Karpas-422 (cell line): ENCODE data around the gene TOR1AIP1. TPM values are rescaled to one million over a fixed set of nuclear protein-coding genes. Genes with fewer than 3 reads are reported as not detected.

Experiments used
- DNase-seq: peaks from one replicate; pipeline ENCODE4 v3.0.0-alpha.2; 2015
- H2AFZ ChIP-seq: fragments of 200-600 bp; sonication (generic); 2 replicates; pipeline ENCODE4 v1.6.1; 2014; ENCODE audit warnings: antibody characterized with exemption, low read length, mixed read lengths
- H3K27ac ChIP-seq: fragments of 200-600 bp; sonication (generic); 2 replicates; pipeline ENCODE4 v1.5.1; 2014; ENCODE audit warnings: mild to moderate bottlenecking, low read length, moderate library complexity
- H3K27me3 ChIP-seq: fragments of 200-600 bp; sonication (generic); 2 replicates; pipeline ENCODE4 v1.6.1; 2014; ENCODE audit warnings: low read length, mixed read lengths
- H3K36me3 ChIP-seq: fragments of 200-600 bp; sonication (generic); 2 replicates; pipeline ENCODE4 v1.6.1; 2014; ENCODE audit warnings: low read length, mixed read lengths; ENCODE audit not compliant: insufficient read depth
- H3K4me1 ChIP-seq: fragments of 200-600 bp; sonication (generic); 2 replicates; pipeline ENCODE4 v1.6.1; 2014; ENCODE audit warnings: mild to moderate bottlenecking, low read length, mixed read lengths
- H3K4me2 ChIP-seq: fragments of 200-600 bp; sonication (generic); 2 replicates; pipeline ENCODE4 v1.6.1; 2014; ENCODE audit warnings: low read length, low read depth, mild to moderate bottlenecking; ENCODE audit not compliant: poor library complexity, severe bottlenecking
- H3K4me3 ChIP-seq: fragments of 200-600 bp; sonication (generic); 2 replicates; pipeline ENCODE4 v1.5.1; 2014; ENCODE audit warnings: mild to moderate bottlenecking, antibody characterized with exemption, low read length, mixed read lengths
- H3K79me2 ChIP-seq: fragments of 200-600 bp; sonication (generic); 2 replicates; pipeline ENCODE4 v1.6.1; 2014; ENCODE audit warnings: mild to moderate bottlenecking, low read length, mixed read lengths
- H3K9ac ChIP-seq: fragments of 200-600 bp; sonication (generic); 2 replicates; pipeline ENCODE4 v1.6.0; 2014; ENCODE audit warnings: low read length
- H3K9me2 ChIP-seq: fragments of 200-600 bp; sonication (generic), shearing (Covaris generic); replicated peaks from 2 replicates; pipeline ENCODE4 v1.6.0; 2014; ENCODE audit warnings: mild to moderate bottlenecking, low read length, moderate library complexity; ENCODE audit not compliant: insufficient read depth
- H3K9me3 ChIP-seq: fragments of 300-700, 200-600 bp; sonication (generic); 2 replicates; pipeline ENCODE4 v1.6.1; 2014; ENCODE audit warnings: low read length, mixed read lengths
- H4K20me1 ChIP-seq: fragments of 200-600 bp; sonication (generic); 2 replicates; pipeline ENCODE4 v1.6.1; 2014; ENCODE audit warnings: mild to moderate bottlenecking, antibody characterized with exemption, low read length, low read depth; ENCODE audit not compliant: insufficient read depth
- total RNA-seq: library from RNA; depleted of rRNA; stranded (reverse); fragments of >200 nt; shearing (Covaris generic); gene quantifications from 2 replicates; pipeline ENCODE4 v1.2.3, GENCODE V29; 2014; ENCODE audit warnings: low replicate concordance

Gene TOR1AIP1
- total RNA-seq, 1 experiment from 2014 or later: 51.0 TPM

DNA sequence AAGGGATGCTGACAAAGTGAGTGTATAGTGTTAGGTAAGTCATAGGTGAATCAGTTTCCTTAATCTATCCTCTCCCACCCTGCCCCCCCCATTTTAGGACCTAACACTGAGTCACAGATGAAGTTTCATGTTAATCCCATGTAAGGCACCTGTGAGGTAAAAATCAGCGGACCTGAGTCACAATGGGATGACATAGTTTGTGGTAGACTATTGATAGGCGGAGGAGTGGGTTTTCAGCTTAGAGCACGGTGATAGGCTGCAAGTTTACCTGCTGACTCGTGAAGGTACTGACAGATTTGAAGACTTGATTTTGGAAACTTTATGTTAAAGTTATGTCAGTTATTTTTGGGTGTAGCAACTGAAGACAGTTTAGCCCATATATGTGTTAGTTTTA lies 1.7 kb downstream of the TOR1AIP1 start:
- no peaks in the 10 kb centered on the region for H3K27me3 ChIP-seq
- H3K79me2 ChIP-seq: peaks cover 61% of the 10 kb centered on the region
- H3K4me2 ChIP-seq: peak overlapping the region; percentile 84
- DNase-seq: peak; percentile 74
- H3K36me3 ChIP-seq: peaks cover 23% of the 10 kb centered on the region
- H2AFZ ChIP-seq: 0 out of 2 replicates have a peak overlapping the region, but pooled peaks have one; percentile 76
- H3K9ac ChIP-seq: peak overlapping the region; percentile 89
- no peaks in the 10 kb centered on the region for H3K9me3 ChIP-seq
- peaks cover 64% of the 10 kb centered on the region for H3K4me1 ChIP-seq
- peak overlapping the region; percentile 91 for H3K27ac ChIP-seq
- H3K9me2 ChIP-seq: no peaks in the 10 kb centered on the region
- no peaks in the 10 kb centered on the region for H4K20me1 ChIP-seq
- H3K4me3 ChIP-seq: peak overlapping the region; percentile 85

DNA sequence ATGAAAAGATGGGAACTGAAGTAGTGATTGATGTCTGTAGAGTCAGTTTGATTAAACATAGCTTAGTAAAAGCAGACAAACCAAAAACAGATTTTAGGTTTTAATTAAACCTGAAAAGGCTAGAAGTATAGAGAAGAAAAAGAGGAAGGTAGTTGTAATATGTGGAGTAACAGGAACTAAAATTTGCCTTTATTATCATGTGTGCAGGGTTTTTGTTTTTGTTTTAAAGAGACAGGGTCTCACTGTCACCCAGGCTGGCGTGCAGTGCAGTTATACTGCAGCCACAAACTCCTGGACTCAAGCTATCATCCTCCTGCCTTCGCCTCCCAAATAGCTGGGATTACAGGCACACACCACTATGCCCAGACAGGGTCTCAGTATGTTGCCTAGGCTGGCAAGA lies 6.0 kb downstream of the TOR1AIP1 start:
- H3K27ac ChIP-seq: peak overlapping the region; percentile 82
- H3K4me1 ChIP-seq: peaks cover 54% of the 10 kb centered on the region
- H3K79me2 ChIP-seq: peaks cover 68% of the 10 kb centered on the region
- DNase-seq: peak; percentile 63
- no peaks in the 10 kb centered on the region for H3K27me3 ChIP-seq
- no peaks in the 10 kb centered on the region for H3K9me3 ChIP-seq
- peak overlapping the region; percentile 36 for H3K4me2 ChIP-seq
- H3K4me3 ChIP-seq: peak overlapping the region; percentile 0; the same call in 1 of the 2 replicates
- H3K36me3 ChIP-seq: peaks cover 41% of the 10 kb centered on the region
- H3K9me2 ChIP-seq: no peaks in the 10 kb centered on the region
- H3K9ac ChIP-seq: peak overlapping the region; percentile 27; the same call in 1 of the 2 replicates
- no peak overlapping the region for H2AFZ ChIP-seq
- no peaks in the 10 kb centered on the region for H4K20me1 ChIP-seq

DNA sequence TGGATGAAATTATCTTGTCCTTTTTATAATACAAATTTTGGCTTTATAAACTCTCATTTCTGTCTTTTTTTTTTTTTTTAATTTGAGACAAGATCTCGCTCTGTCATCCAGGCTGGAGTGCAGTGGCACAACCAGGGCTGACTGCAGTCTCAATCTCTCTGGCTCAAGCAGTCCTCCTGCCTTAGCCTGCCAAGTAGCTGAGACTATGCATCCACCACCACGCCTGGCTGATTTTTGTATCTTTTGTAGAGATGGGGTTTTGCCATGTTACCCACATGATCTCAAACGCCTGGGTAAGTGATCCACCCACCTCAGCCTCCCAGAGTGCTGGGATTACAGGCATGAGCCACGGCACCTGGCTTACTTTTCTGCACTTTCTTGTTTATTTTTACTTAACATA lies 7.5 kb downstream of the TOR1AIP1 start:
- H2AFZ ChIP-seq: no peak overlapping the region
- no peaks in the 10 kb centered on the region for H3K27me3 ChIP-seq
- H4K20me1 ChIP-seq: no peaks in the 10 kb centered on the region
- H3K9me3 ChIP-seq: no peaks in the 10 kb centered on the region
- peaks cover 54% of the 10 kb centered on the region for H3K79me2 ChIP-seq
- H3K36me3 ChIP-seq: peaks cover 41% of the 10 kb centered on the region
- no peak overlapping the region for H3K27ac ChIP-seq
- no peaks in the 10 kb centered on the region for H3K9me2 ChIP-seq
- H3K4me2 ChIP-seq: no peak overlapping the region
- no peak overlapping the region for H3K4me3 ChIP-seq
- DNase-seq: no peak
- H3K9ac ChIP-seq: no peak overlapping the region
- H3K4me1 ChIP-seq: peaks cover 45% of the 10 kb centered on the region

DNA sequence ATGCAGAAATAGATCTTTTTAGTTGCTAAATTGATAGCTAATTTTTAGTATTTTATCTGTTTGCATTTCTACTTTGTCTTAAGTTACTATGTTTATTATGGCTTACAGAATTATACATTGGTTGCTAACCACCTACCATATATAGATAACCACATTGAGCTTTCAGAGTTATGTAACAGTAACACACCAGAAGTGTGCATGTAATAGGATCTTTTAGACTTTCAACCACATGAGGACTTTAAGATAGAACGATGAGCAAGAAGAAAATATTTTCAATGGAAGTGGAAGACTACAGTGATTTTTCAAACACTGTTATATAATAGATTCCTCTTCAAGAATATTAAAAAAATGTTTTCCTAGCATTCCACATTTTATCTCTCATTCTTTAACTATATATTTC lies 28.8 kb downstream of the TOR1AIP1 start:
- no peak for DNase-seq
- no peak overlapping the region for H3K4me3 ChIP-seq
- 0 out of 2 replicates have a peak, but pooled peaks cover 3% of the 10 kb centered on the region for H3K79me2 ChIP-seq
- H3K9me2 ChIP-seq: no peaks in the 10 kb centered on the region
- no peak overlapping the region for H3K4me2 ChIP-seq
- peaks cover 33% of the 10 kb centered on the region for H3K36me3 ChIP-seq
- H3K9me3 ChIP-seq: no peaks in the 10 kb centered on the region
- H2AFZ ChIP-seq: no peak overlapping the region
- no peak overlapping the region for H3K9ac ChIP-seq
- H3K27ac ChIP-seq: no peak overlapping the region
- H4K20me1 ChIP-seq: no peaks in the 10 kb centered on the region
- H3K4me1 ChIP-seq: no peaks in the 10 kb centered on the region
- no peaks in the 10 kb centered on the region for H3K27me3 ChIP-seq

DNA sequence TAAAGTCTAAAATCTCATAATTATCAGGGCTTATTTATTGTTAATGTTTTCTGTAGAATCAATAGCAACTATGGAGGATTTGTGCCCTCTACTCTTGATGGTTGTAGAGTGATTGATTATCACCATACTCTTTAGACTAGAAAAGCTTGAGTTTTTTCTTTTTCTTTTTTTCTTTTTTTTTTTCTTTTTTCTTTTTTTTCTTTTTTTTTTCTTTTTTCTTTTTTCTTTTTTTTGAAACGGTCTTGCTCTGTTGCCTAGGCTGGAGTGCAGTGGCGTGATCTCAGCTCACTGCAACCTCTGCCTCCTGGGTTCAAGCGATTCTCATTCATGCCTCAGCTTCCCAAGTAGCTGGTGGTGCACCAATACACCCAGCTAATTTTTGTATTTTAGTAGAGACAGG lies 29.7 kb downstream of the TOR1AIP1 start:
- Histone ChIP-seq H3K4me3 (no peak overlapping the region), H3K27ac (no peak overlapping the region), H3K27me3 (no peaks in the 10 kb centered on the region), H3K79me2 (0 out of 2 replicates have a peak, but pooled peaks cover 3% of the 10 kb centered on the region), H3K9me2 (no peaks in the 10 kb centered on the region), H3K4me2 (no peak overlapping the region), H3K9ac (no peak overlapping the region), H3K9me3 (no peaks in the 10 kb centered on the region), H4K20me1 (no peaks in the 10 kb centered on the region), H3K36me3 (peaks cover 33% of the 10 kb centered on the region), H3K4me1 (no peaks in the 10 kb centered on the region), H2AFZ (no peak overlapping the region)
- DNase-seq: no peak

DNA sequence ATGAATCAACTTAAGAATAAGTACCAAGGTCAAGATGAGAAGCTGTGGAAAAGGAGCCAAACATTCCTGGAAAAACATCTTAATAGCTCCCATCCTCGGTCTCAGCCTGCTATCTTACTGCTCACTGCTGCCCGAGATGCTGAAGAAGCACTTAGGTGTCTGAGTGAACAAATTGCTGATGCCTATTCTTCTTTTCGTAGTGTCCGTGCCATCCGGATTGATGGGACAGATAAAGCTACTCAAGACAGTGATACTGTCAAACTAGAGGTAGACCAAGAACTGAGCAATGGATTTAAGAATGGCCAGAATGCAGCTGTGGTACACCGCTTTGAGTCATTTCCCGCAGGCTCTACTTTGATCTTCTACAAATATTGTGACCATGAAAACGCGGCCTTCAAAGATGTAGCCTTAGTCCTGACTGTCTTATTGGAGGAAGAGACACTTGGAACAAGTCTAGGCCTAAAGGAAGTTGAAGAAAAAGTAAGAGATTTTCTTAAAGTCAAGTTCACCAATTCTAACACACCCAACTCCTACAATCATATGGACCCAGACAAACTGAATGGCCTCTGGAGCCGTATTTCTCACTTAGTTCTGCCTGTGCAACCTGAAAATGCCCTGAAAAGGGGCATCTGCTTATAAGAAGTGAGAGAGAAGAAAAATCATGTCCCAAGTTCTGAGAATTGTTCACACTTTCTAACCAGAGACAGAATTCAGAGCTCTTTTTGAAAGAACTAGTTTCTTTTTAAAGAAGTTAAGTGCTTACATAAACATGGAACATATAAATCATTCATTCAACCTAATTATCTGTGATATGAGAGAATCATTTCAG lies 35.7 kb downstream of the TOR1AIP1 start:
- Histone ChIP-seq H3K27ac (no peak overlapping the region), H3K4me2 (no peak overlapping the region), H2AFZ (no peak overlapping the region), H3K4me1 (no peaks in the 10 kb centered on the region), H4K20me1 (no peaks in the 10 kb centered on the region), H3K9ac (no peak overlapping the region), H3K9me3 (no peaks in the 10 kb centered on the region), H3K9me2 (no peaks in the 10 kb centered on the region), H3K27me3 (no peaks in the 10 kb centered on the region), H3K36me3 (peaks cover 25% of the 10 kb centered on the region; the same call in 1 of the 2 replicates), H3K4me3 (no peak overlapping the region), H3K79me2 (no peaks in the 10 kb centered on the region)
- DNase-seq: no peak

DNA sequence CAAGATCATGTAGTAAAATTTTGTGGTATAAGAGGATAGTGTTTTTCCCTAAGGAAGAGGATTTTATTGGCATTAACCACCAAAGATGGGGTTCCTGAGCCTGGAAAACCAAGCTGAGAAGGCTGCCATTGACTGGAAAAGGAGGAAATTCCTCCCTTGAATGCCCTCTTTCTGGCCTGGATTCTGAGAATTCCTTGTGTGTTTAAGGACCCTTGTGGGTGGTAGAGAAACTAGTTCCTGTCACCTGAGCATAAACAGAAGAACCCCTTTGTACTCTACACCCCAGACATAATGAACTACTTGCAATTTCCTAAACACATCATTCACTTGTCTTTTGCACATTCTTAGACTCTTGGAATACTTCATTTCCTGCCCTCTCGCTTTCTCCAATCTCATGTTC lies 39.4 kb downstream of the TOR1AIP1 start:
- Histone ChIP-seq H3K36me3 (peaks cover 10% of the 10 kb centered on the region; the same call in 1 of the 2 replicates), H3K4me1 (peaks cover 10% of the 10 kb centered on the region; the same call in 1 of the 2 replicates), H2AFZ (no peak overlapping the region), H4K20me1 (no peaks in the 10 kb centered on the region), H3K27ac (no peak overlapping the region), H3K79me2 (no peaks in the 10 kb centered on the region), H3K4me3 (no peak overlapping the region), H3K4me2 (no peak overlapping the region), H3K9me3 (no peaks in the 10 kb centered on the region), H3K9me2 (no peaks in the 10 kb centered on the region), H3K9ac (no peak overlapping the region), H3K27me3 (no peaks in the 10 kb centered on the region)
- no peak for DNase-seq

DNA sequence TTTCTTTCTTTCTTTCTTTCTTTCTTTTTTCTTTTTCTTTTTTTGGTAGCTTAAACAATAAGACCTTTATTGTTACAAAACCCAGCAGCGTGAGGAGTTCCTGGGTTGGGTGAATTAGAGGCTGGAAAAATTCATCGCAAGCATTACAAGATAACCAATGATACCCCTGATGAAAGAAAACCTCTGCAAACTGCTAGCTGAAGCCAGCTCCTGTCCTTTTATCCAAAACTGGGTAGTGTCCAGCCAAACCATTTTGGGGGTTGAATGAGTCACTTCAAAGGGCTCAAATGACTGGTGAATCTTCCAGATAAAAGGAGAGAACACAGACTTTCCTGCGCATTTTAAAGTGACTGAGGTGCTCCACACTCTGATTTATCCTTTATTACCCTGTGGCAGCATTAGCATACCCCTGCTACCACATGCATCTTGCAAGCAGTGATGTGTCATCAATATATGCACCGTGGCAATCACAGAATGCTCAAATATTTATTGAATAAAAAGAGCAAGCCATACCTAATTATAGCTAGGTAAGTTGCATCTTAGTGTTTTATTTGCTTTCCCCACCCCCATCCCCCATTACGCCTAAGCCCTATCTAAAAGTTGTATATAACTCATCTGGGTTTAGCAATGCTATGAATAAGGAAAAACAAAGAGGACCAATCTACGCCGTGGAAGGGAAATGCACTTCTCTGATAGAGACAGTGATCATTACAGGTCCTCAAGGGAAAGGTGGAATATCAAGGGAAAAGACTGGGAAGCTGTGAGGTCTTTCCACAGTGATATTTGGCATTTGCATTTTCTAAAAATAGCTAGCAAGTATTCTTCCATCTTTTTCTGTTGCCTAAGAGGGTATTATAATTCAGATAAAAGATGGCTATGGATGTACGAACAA lies 40.1 kb downstream of the TOR1AIP1 start:
- no peaks in the 10 kb centered on the region for H3K9me3 ChIP-seq
- H3K4me2 ChIP-seq: no peak overlapping the region
- H3K27ac ChIP-seq: no peak overlapping the region
- no peak overlapping the region for H3K9ac ChIP-seq
- no peaks in the 10 kb centered on the region for H3K27me3 ChIP-seq
- H4K20me1 ChIP-seq: no peaks in the 10 kb centered on the region
- no peak for DNase-seq
- H3K79me2 ChIP-seq: no peaks in the 10 kb centered on the region
- H3K9me2 ChIP-seq: no peaks in the 10 kb centered on the region
- H3K4me3 ChIP-seq: no peak overlapping the region
- peaks cover 11% of the 10 kb centered on the region; the same call in 1 of the 2 replicates for H3K4me1 ChIP-seq
- peaks cover 10% of the 10 kb centered on the region; the same call in 1 of the 2 replicates for H3K36me3 ChIP-seq
- H2AFZ ChIP-seq: no peak overlapping the region
